HEK293T (cell line): ENCODE data around the gene SH3D19.

Experiments used
- BHLHE40 ChIP-seq: fragments of 450-650 bp; IDR thresholded peaks from 2 replicates; pipeline ENCODE4 v1.6.1; 2016; ENCODE audit warnings: mild to moderate bottlenecking, moderate library complexity, borderline replicate concordance
- ELF4 ChIP-seq: fragments of 450-650 bp; IDR thresholded peaks from 2 replicates; pipeline ENCODE4 v1.6.1; 2017; ENCODE audit warnings: antibody characterized with exemption
- FOXA1 ChIP-seq: fragments of 450-650 bp; IDR thresholded peaks from 2 replicates; pipeline ENCODE4 v1.6.1; 2016; ENCODE audit warnings: mild to moderate bottlenecking
- FOXK2 ChIP-seq: fragments of 450-650 bp; IDR thresholded peaks from 2 replicates; pipeline ENCODE4 v1.6.1; 2016; ENCODE audit warnings: mild to moderate bottlenecking
- FOXM1 ChIP-seq: fragments of 450-650 bp; IDR thresholded peaks from 2 replicates; pipeline ENCODE4 v1.6.1; 2017; ENCODE audit warnings: mild to moderate bottlenecking, borderline replicate concordance
- SP1 ChIP-seq: fragments of 450-650 bp; IDR thresholded peaks from 2 replicates; pipeline ENCODE4 v1.6.1; 2017
- SUZ12 ChIP-seq: fragments of 450-650 bp; IDR thresholded peaks from 2 replicates; pipeline ENCODE4 v1.6.1; 2016; ENCODE audit warnings: mild to moderate bottlenecking
- TARDBP ChIP-seq: fragments of 450-650 bp; IDR thresholded peaks from 2 replicates; pipeline ENCODE4 v1.6.1; 2016
- ZNF384 ChIP-seq: fragments of 450-650 bp; IDR thresholded peaks from 2 replicates; pipeline ENCODE4 v1.6.1; 2016
- TF ChIP-seq, protein P1 (sequence below): fragments of 450-650 bp; IDR thresholded peaks from 2 replicates; pipeline ENCODE4 v1.6.1; 2016

GRCh38 chr4:151150821-151151580 is 174.4 kb downstream of the SH3D19 start:
- TF ChIP-seq SP1 (no peak), SUZ12 (no peak), ELF4 (no peak), BHLHE40 (no peak), TARDBP (no peak), FOXK2 (no peak), ZNF384 (no peak), FOXM1 (no peak), FOXA1 (no peak)
- TF ChIP-seq, protein P1, sequence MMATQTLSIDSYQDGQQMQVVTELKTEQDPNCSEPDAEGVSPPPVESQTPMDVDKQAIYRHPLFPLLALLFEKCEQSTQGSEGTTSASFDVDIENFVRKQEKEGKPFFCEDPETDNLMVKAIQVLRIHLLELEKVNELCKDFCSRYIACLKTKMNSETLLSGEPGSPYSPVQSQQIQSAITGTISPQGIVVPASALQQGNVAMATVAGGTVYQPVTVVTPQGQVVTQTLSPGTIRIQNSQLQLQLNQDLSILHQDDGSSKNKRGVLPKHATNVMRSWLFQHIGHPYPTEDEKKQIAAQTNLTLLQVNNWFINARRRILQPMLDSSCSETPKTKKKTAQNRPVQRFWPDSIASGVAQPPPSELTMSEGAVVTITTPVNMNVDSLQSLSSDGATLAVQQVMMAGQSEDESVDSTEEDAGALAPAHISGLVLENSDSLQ = no peak
